IMR-90 (cell line): ENCODE results near the gene KIF16B. TPM values are rescaled to one million over a fixed set of nuclear protein-coding genes. Genes with fewer than 3 reads are reported as not detected.

Experiments
- ATAC-seq: fragments of 200-7000 bp; cut with Tn5 transposase; 2 replicates; pipeline ENCODE4 v1.9.1; 2020; ENCODE audit warnings: low read depth, mild to moderate bottlenecking, moderate library complexity
- BruUV-seq: library from RNA; stranded (reverse); fragments of 400-500 nt; replicated peaks from 2 replicates; lab custom pipeline; 2021; lab: Mats Ljungman, UMichigan
- CTCF ChIA-PET: fragments of 300-600 bp; formaldehyde crosslinking; extraction: SDS; loops from one replicate; lab custom pipeline; 2021; ENCODE audit warnings: antibody characterized with exemption; lab: Yijun Ruan, JAX
- POLR2A ChIA-PET: fragments of 300-600 bp; sonication (Branson Sonifier 250); formaldehyde crosslinking; loops from one replicate; lab custom pipeline; 2022; ENCODE audit warnings: antibody characterized with exemption; ENCODE audit not compliant: unreplicated experiment; lab: Charles Lee
- DNase-seq: peaks from one replicate; pipeline ENCODE4 v3.0.0; 2013
- H2AFZ ChIP-seq: replicated peaks from 2 replicates; pipeline ENCODE3; 2013; ENCODE audit warnings: low read length, mild to moderate bottlenecking; ENCODE audit not compliant: poor library complexity
- H2AK5ac ChIP-seq: 2 replicates; pipeline ENCODE4 v1.6.1; 2013; ENCODE audit warnings: low read depth, low read length, inconsistent platforms
- H2AK9ac ChIP-seq: replicated peaks from 2 replicates; pipeline ENCODE3; 2013; ENCODE audit warnings: mild to moderate bottlenecking, low read depth, low read length, moderate library complexity; ENCODE audit not compliant: poor library complexity
- H2BK120ac ChIP-seq: 2 replicates; pipeline ENCODE4 v1.6.1; 2013; ENCODE audit warnings: low read depth, low read length, inconsistent platforms
- H2BK15ac ChIP-seq: 3 replicates; pipeline ENCODE4 v1.6.1; 2013; ENCODE audit warnings: low read depth, low read length, inconsistent platforms
- H2BK20ac ChIP-seq: 2 replicates; pipeline ENCODE4 v1.6.1; 2013; ENCODE audit warnings: low read depth, mild to moderate bottlenecking, inconsistent platforms, low read length, moderate library complexity
- H2BK5ac ChIP-seq: 2 replicates; pipeline ENCODE4 v1.6.1; 2013; ENCODE audit warnings: mild to moderate bottlenecking, low read depth, low read length, inconsistent platforms; ENCODE audit not compliant: poor library complexity, severe bottlenecking
- H3K14ac ChIP-seq: replicated peaks from 2 replicates; pipeline ENCODE4 v1.6.1; 2013; ENCODE audit warnings: low read depth, low read length, inconsistent platforms
- H3K18ac ChIP-seq: 2 replicates; pipeline ENCODE4 v1.6.1; 2013; ENCODE audit warnings: low read depth, low read length, control low read depth
- H3K23ac ChIP-seq: 2 replicates; pipeline ENCODE4 v1.6.1; 2013; ENCODE audit warnings: low read depth, low read length, inconsistent platforms
- H3K27ac ChIP-seq: 2 replicates; pipeline ENCODE4 v1.5.1; 2013; ENCODE audit warnings: mild to moderate bottlenecking, control low read depth, low read length; ENCODE audit not compliant: insufficient read depth
- H3K27me3 ChIP-seq: 2 replicates; pipeline ENCODE4 v1.6.1; 2013; ENCODE audit warnings: low read length; ENCODE audit not compliant: control insufficient read depth, insufficient read depth
- H3K36me3 ChIP-seq: 2 replicates; pipeline ENCODE4 v1.6.1; 2013; ENCODE audit warnings: low read length, mixed read lengths; ENCODE audit not compliant: control insufficient read depth, insufficient read depth
- H3K4ac ChIP-seq: 2 replicates; pipeline ENCODE4 v1.6.1; 2013; ENCODE audit warnings: low read depth, low read length, inconsistent platforms
- H3K4me1 ChIP-seq: 2 replicates; pipeline ENCODE4 v1.6.1; 2013; ENCODE audit warnings: low read length, mixed read lengths; ENCODE audit not compliant: control insufficient read depth, insufficient read depth
- H3K4me2 ChIP-seq: 2 replicates; pipeline ENCODE4 v1.6.1; 2013; ENCODE audit warnings: low read depth, mild to moderate bottlenecking, control low read depth, low read length, moderate library complexity
- H3K4me3 ChIP-seq: 2 replicates; pipeline ENCODE4 v1.5.1; 2013; ENCODE audit warnings: low read depth, mild to moderate bottlenecking, control low read depth, low read length, moderate library complexity; ENCODE audit not compliant: insufficient read depth
- H3K56ac ChIP-seq: 2 replicates; pipeline ENCODE4 v1.6.1; 2013; ENCODE audit warnings: low read length, inconsistent platforms; ENCODE audit not compliant: insufficient read depth; ENCODE audit errors: extremely low read depth
- H3K79me1 ChIP-seq, 2 experiments: 2 replicates each; pipeline ENCODE4 v1.6.1; 2013; ENCODE audit warnings: low read length in 2 of 2, inconsistent platforms in 1 of 2, low read depth in 1 of 2
- H3K9ac ChIP-seq: 2 replicates; pipeline ENCODE4 v1.6.1; 2013; ENCODE audit warnings: low read depth, low read length, control low read depth
- H3K9me1 ChIP-seq: 2 replicates; pipeline ENCODE4 v1.6.1; 2013; ENCODE audit warnings: low read length, inconsistent platforms; ENCODE audit not compliant: insufficient read depth
- H3K9me3 ChIP-seq: 2 replicates; pipeline ENCODE4 v1.6.1; 2013; ENCODE audit warnings: low read length; ENCODE audit not compliant: control insufficient read depth, insufficient read depth
- H4K20me1 ChIP-seq: 2 replicates; pipeline ENCODE4 v1.6.1; 2013; ENCODE audit warnings: low read length, inconsistent platforms; ENCODE audit not compliant: insufficient read depth
- H4K5ac ChIP-seq: 2 replicates; pipeline ENCODE4 v1.6.1; 2013; ENCODE audit warnings: mild to moderate bottlenecking, low read depth, low read length, control low read depth
- H4K8ac ChIP-seq, 2 experiments: 2 replicates each; pipeline ENCODE4 v1.6.1; 2013; ENCODE audit warnings: low read depth in 2 of 2, low read length in 2 of 2, control low read depth in 1 of 2, inconsistent platforms in 1 of 2
- H4K91ac ChIP-seq: 2 replicates; pipeline ENCODE4 v1.6.1; 2013; ENCODE audit warnings: low read depth, low read length, inconsistent platforms; ENCODE audit not compliant: insufficient read depth
- MAZ ChIP-seq: IDR thresholded peaks from 2 replicates; pipeline ENCODE4 v1.6.1; 2012; ENCODE audit warnings: low read depth, mild to moderate bottlenecking, low read length, improper control_type of control experiment, moderate library complexity, borderline replicate concordance
- WGBS, 2 experiments: methylation state at CpG; one replicate each; pipeline versions ENCODE4 v1.1.5 to v1.1.7; 2013; ENCODE audit warnings: missing lambda C conversion rate in 2 of 2; ENCODE audit not compliant: insufficient read length in 1 of 2; ENCODE audit errors: extremely low coverage in 2 of 2; 5-methylcytosine and 5-hydroxymethylcytosine counted together
- dilution Hi-C: fragments of 300-500 bp; cut with HindIII; formaldehyde crosslinking; loops from one replicate; pipeline ENCODE4 v1.14.3; 2018; ENCODE audit warnings: low sequenced_read_pairs; ENCODE audit not compliant: unreplicated experiment
- in situ Hi-C: fragments of 300-500 bp; cut with MboI; formaldehyde crosslinking; loops from 3 replicates; pipeline ENCODE4 v1.14.3; 2019; ENCODE audit warnings: low sequenced_read_pairs, inconsistent platforms, mixed read lengths
- intact Hi-C: fragments of 100-400 bp; cut with micrococcal nuclease; formaldehyde crosslinking; loops from 2 replicates; pipeline ENCODE4 v1.10.0; 2022
- polyA plus RNA-seq, 3 experiments: library from polyadenylated mRNA; depleted of rRNA; stranded (reverse); fragments of >200 nt; gene quantifications; 2 replicates each; pipeline ENCODE4 v1.2.3, GENCODE V29; 2012; ENCODE audit warnings: low replicate concordance in 1 of 3
- total RNA-seq: library from RNA; depleted of rRNA; stranded (reverse); fragments of >200 nt; gene quantifications from 2 replicates; pipeline ENCODE4 v1.2.3, GENCODE V29; 2012

The KIF16B gene
- total and polyA plus RNA-seq, 2 of the 4 experiments (the other 2 are of a cell fraction) = 4.7 to 10.0 TPM

GRCh38 chr20:16553684-16554083, 19.6 kb downstream of the KIF16B start:
- Histone ChIP-seq H3K23ac (no peak overlapping the region), H4K5ac (no peak overlapping the region), H3K56ac (no peak overlapping the region), H3K14ac (no peak overlapping the region), H2AK9ac (no peak overlapping the region), H3K4me1 (peaks cover 10% of the 10 kb centered on the region), H2AK5ac (no peak overlapping the region), H3K36me3 (no peaks in the 10 kb centered on the region), H3K9me3 (no peaks in the 10 kb centered on the region), H2AFZ (no peak overlapping the region), H3K4me2 (no peak overlapping the region), H3K27ac (no peak overlapping the region), H4K91ac (no peak overlapping the region), H3K9ac (no peak overlapping the region), H3K27me3 (no peaks in the 10 kb centered on the region), H3K79me1 (peaks cover 1 to 9% of the 10 kb centered on the region in 2 experiments; a peak in 3 of 4 replicates), H2BK120ac (no peak overlapping the region), H2BK20ac (no peak overlapping the region), H3K18ac (no peak overlapping the region), H3K4me3 (no peak overlapping the region), H2BK15ac (no peak overlapping the region), H2BK5ac (no peak overlapping the region), H4K20me1 (no peaks in the 10 kb centered on the region), H4K8ac (no peak overlapping the region), H3K9me1 (peaks cover 4% of the 10 kb centered on the region), H3K4ac (no peak overlapping the region)
- WGBS, 2 experiments = 80% methylated on average over 1 of the region's 7 CpGs; no CpG with 5 or more reads in 1 of the 2 experiments
- TF ChIP-seq MAZ = no peak
- ChIA-PET POLR2A (no interaction called here), CTCF (no interaction called here)
- DNase-seq (no peak), ATAC-seq (no peak)
- dilution Hi-C loops (no loop called here), intact Hi-C loops (no loop called here), in situ Hi-C loops (no loop called here)
- BruUV-seq = no TSS peak
